ENCODE results near the gene TEAD4. TPM values are rescaled to one million over a fixed set of nuclear protein-coding genes. Genes with fewer than 3 reads are reported as not detected.

The TEAD4 gene
- total RNA-seq, 4 donors from 2014 or later, result 3.7 to 13.4 (median 5.4) TPM

DNA sequence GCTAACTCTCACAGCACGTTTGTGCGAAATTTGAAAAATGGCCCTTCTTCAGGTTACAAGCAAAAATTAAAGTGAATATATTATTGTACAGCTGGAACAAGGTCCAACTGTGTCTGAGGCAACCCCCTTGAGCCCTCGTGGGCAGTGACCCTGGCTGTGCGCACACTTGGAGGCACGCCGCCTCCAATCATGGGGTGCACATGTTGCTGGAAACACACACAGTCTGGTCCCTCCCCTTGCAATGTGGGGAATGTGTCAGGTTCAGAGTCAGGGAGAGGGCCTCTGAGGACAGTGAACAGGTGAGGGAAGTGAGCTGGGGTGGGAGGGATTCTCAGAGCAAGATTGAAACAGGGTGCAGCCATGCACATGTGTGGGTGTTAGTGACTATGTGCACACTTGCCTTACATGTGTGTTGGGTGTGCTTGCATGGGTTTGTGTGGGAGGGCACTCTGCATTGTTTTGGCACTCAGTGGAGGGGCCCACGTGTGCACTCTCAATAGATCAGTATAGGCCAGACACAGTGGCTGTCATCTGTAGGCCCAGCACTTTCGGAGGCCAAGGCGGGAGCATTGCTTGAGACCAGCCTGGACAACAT is 127.6 kb downstream of the TEAD4 start:
- TF ChIP-seq, protein P1, sequence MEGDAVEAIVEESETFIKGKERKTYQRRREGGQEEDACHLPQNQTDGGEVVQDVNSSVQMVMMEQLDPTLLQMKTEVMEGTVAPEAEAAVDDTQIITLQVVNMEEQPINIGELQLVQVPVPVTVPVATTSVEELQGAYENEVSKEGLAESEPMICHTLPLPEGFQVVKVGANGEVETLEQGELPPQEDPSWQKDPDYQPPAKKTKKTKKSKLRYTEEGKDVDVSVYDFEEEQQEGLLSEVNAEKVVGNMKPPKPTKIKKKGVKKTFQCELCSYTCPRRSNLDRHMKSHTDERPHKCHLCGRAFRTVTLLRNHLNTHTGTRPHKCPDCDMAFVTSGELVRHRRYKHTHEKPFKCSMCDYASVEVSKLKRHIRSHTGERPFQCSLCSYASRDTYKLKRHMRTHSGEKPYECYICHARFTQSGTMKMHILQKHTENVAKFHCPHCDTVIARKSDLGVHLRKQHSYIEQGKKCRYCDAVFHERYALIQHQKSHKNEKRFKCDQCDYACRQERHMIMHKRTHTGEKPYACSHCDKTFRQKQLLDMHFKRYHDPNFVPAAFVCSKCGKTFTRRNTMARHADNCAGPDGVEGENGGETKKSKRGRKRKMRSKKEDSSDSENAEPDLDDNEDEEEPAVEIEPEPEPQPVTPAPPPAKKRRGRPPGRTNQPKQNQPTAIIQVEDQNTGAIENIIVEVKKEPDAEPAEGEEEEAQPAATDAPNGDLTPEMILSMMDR (IDR thresholded peaks at IDR 0.05; ENCODE audit: low read depth), result no peak

DNA sequence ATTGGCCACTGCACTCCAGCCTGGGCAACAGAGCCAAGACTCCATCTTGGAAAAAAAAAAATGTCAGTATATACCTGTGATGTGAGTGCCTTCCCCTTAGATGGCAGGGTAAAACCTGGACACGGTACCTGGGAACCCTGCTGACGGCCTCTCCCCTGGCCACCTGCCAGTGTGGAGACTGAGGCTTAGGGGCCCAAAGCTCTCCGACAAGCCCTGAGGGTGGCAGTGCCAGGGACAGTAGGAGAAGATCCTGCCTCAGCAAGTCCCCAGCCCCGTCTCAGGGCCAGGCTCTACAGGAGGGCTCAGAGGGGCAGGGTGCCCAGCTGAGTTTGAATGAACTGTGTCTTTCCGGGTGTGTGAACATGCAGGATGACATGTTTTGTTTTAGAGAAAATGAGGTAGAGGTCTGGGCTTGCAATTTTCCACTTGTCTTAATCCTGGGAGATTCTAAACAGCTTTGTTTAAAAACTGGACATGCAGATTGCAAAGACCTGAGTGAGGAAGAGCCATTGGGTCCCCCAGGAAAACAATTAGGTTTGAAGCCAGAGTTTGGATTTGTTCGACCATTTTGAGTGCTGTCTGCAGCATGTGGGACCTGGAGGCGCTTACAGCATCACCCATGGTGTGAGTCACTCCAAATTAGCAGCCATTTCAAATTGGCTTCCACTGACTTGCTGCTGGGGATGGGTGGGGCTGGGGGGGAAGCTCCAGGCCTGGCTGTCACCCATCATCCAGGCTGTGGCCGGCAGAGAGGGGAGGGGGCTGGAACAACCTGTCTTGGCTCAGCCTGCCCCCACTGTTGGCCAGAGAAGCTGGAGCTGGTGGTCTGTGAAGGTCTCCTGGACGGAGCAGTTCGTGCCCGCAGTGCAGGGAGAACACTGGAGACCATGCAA is 128.8 kb downstream of the TEAD4 start:
- TF ChIP-seq, protein P1 (IDR thresholded peaks at IDR 0.05; ENCODE audit: low read depth), result no peak

DNA sequence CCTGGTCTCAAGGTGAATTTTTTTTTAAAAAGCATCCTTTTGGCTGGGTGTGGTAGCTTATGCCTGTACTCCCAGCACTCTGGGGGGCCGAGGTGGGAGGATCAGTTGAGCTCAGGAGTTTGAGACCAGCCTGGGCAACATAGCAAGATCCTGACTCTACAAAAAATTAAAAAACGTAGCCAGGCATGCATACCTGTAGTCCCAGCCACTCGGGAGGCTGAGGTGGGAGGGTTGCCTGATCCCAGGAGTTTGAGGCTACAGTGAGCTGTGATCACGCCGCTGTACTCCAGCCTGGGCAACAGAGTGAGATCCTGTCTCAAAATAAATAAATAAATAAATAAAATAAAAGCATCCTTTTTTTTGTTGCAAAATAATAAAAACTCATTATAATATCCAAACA is 130.4 kb downstream of the TEAD4 start:
- TF ChIP-seq, protein P1 (IDR thresholded peaks at IDR 0.05; ENCODE audit: low read depth), result no peak

Small RNA genes within 50 kb of the gene (small RNA-seq; reads per million reads assigned to genes)
- gene RNU6-1315P, result not detected

Other genes starting within 250 kb of the TEAD4 start
- gene FKBP4, start 164.4 kb upstream of the TEAD4 start, total RNA-seq, result 10 to 100 TPM; 17.7 to 36.8 (median 20.9) TPM
- gene ITFG2, start 146.7 kb upstream of the TEAD4 start, total RNA-seq, result 10 to 100 TPM; 10.9 to 37.7 (median 23.4) TPM
- gene NRIP2, start 124.4 kb upstream of the TEAD4 start, total RNA-seq, result 1 to 10 TPM in 2 of 4 donors, under 1 TPM in 2; 0.16 to 1.5 (median 1.0) TPM
- not detected for gene TEX52, start 102.4 kb upstream of the TEAD4 start, total RNA-seq
- gene FOXM1, start 82.2 kb upstream of the TEAD4 start, total RNA-seq, result 1 to 10 TPM in 2 of 4 donors, not detected in 2; 2.6 to 4.4 TPM
- gene RHNO1, start 82.2 kb upstream of the TEAD4 start, total RNA-seq, result 10 to 100 TPM in 1 of 4 donors, 1 to 10 TPM in 3; 1.1 to 12.4 (median 8.0) TPM
- gene TULP3, start 68.5 kb upstream of the TEAD4 start, total RNA-seq, result 10 to 100 TPM; 16.6 to 22.5 (median 20.6) TPM
- gene TSPAN9, start 118.0 kb downstream of the TEAD4 start, total RNA-seq, result 10 to 100 TPM in 3 of 4 donors, 1 to 10 TPM in 1; 9.9 to 47.3 (median 15.4) TPM

All from subcutaneous adipose tissue (tissue), 4 donors.